ENCODE data around the gene ASCC3. TPM values are rescaled to one million over a fixed set of nuclear protein-coding genes. Genes with fewer than 3 reads are reported as not detected.

Gene ASCC3
- total and polyA plus RNA-seq, 4 donors, result 12.8 to 32.7 (median 16.4) TPM

DNA sequence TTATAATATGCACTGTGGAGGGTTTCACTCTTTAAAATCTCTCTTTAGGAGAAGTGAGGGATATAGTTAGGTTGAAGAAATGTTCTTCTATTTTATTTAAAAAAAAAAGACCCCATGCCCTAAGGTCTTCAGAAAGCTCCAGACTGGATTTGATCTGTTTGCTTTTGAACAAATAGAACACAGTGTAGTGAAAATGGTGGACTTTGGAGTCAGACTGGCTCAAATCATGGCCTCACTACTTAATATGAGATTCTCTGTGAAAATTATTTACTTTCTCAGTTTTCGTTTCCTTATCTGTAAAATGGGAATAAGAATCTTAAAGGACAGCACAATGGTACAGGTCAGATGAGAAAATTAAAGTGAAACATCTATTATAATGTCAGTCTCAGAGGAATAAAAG is 203.9 kb downstream of the ASCC3 start:
- H3K27ac ChIP-seq (ENCODE audit: low read depth in 1 of 2, low read length in 2 of 2), result no peak overlapping the region
- H3K4me1 ChIP-seq (ENCODE audit: control insufficient read depth in 4 of 4, insufficient read depth in 4 of 4, low read length in 3 of 4), result peaks cover 0 to 5% (median 3%) of the 10 kb centered on the region in 4 donors
- WGBS, result 46% methylated on average over 1 of the region's 1 CpG
- H3K9me3 ChIP-seq (ENCODE audit: control insufficient read depth in 4 of 4, low read length in 3 of 4), result no peaks in the 10 kb centered on the region
- no peak overlapping the region for H3K9ac ChIP-seq (ENCODE audit: low read depth in 1 of 2, low read length in 2 of 2)
- DNase-seq (ENCODE audit: low spot score), result no peak
- no peaks in the 10 kb centered on the region for H3K27me3 ChIP-seq (ENCODE audit: control insufficient read depth in 4 of 4, insufficient read depth in 4 of 4, low read length in 3 of 4)
- H3K4me3 ChIP-seq (ENCODE audit: low read depth in 1 of 3, low read length in 3 of 3), result no peak overlapping the region
- no peak for TF ChIP-seq RXRA (IDR thresholded peaks at IDR 0.05)
- peak; percentile 43 to 72 for TF ChIP-seq HNF4A (conservative IDR thresholded peaks at IDR 0.05)
- TF ChIP-seq, protein P1, sequence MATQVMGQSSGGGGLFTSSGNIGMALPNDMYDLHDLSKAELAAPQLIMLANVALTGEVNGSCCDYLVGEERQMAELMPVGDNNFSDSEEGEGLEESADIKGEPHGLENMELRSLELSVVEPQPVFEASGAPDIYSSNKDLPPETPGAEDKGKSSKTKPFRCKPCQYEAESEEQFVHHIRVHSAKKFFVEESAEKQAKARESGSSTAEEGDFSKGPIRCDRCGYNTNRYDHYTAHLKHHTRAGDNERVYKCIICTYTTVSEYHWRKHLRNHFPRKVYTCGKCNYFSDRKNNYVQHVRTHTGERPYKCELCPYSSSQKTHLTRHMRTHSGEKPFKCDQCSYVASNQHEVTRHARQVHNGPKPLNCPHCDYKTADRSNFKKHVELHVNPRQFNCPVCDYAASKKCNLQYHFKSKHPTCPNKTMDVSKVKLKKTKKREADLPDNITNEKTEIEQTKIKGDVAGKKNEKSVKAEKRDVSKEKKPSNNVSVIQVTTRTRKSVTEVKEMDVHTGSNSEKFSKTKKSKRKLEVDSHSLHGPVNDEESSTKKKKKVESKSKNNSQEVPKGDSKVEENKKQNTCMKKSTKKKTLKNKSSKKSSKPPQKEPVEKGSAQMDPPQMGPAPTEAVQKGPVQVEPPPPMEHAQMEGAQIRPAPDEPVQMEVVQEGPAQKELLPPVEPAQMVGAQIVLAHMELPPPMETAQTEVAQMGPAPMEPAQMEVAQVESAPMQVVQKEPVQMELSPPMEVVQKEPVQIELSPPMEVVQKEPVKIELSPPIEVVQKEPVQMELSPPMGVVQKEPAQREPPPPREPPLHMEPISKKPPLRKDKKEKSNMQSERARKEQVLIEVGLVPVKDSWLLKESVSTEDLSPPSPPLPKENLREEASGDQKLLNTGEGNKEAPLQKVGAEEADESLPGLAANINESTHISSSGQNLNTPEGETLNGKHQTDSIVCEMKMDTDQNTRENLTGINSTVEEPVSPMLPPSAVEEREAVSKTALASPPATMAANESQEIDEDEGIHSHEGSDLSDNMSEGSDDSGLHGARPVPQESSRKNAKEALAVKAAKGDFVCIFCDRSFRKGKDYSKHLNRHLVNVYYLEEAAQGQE (IDR thresholded peaks at IDR 0.05), result no peak
- TF ChIP-seq SP1 (IDR thresholded peaks at IDR 0.05), result peak; percentile 30
- TF ChIP-seq EGR1 (IDR thresholded peaks at IDR 0.05; ENCODE audit: low read depth in 2 of 2), result no peak
- peak; percentile 42 for TF ChIP-seq YY1 (IDR thresholded peaks at IDR 0.05)
- no peak for TF ChIP-seq GABPA (IDR thresholded peaks at IDR 0.05 in 1 of 2, conservative IDR thresholded peaks at IDR 0.05 in 1 of 2)
- TF ChIP-seq FOXA2 (IDR thresholded peaks at IDR 0.05), result no peak
- TF ChIP-seq HNF4G (IDR thresholded peaks at IDR 0.05), result peak; percentile 15
- no peaks in the 10 kb centered on the region for H3K36me3 ChIP-seq (ENCODE audit: control insufficient read depth in 4 of 4, insufficient read depth in 3 of 4, low read depth in 1 of 4, low read length in 3 of 4)

DNA sequence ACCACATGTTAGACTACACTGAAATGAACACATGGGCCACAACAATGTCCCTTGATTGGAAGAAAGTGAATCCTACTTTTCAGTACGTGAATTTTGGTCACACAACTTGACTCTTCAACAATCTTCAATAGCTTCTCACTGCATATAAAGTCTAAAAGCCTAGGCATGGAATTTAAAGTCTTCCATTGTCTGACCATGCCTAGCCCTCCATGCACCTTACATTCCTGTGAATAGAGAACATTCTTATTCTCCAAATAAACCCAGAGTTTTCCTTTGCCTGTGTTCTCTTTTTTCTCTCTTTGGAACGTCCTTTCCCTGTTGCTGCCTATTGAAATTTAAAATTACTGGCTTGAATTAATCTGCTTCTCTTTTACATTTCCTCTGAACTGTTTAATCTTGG is 207.5 kb downstream of the ASCC3 start:
- H3K4me3 ChIP-seq (ENCODE audit: low read depth in 1 of 3, low read length in 3 of 3), result no peak overlapping the region
- H3K9ac ChIP-seq (ENCODE audit: low read depth in 1 of 2, low read length in 2 of 2), result no peak overlapping the region
- no peaks in the 10 kb centered on the region for H3K27me3 ChIP-seq (ENCODE audit: control insufficient read depth in 4 of 4, insufficient read depth in 4 of 4, low read length in 3 of 4)
- H3K27ac ChIP-seq (ENCODE audit: low read depth in 1 of 2, low read length in 2 of 2), result no peak overlapping the region
- no peak for TF ChIP-seq RAD21 (IDR thresholded peaks at IDR 0.05)
- TF ChIP-seq, protein P2, sequence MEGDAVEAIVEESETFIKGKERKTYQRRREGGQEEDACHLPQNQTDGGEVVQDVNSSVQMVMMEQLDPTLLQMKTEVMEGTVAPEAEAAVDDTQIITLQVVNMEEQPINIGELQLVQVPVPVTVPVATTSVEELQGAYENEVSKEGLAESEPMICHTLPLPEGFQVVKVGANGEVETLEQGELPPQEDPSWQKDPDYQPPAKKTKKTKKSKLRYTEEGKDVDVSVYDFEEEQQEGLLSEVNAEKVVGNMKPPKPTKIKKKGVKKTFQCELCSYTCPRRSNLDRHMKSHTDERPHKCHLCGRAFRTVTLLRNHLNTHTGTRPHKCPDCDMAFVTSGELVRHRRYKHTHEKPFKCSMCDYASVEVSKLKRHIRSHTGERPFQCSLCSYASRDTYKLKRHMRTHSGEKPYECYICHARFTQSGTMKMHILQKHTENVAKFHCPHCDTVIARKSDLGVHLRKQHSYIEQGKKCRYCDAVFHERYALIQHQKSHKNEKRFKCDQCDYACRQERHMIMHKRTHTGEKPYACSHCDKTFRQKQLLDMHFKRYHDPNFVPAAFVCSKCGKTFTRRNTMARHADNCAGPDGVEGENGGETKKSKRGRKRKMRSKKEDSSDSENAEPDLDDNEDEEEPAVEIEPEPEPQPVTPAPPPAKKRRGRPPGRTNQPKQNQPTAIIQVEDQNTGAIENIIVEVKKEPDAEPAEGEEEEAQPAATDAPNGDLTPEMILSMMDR (IDR thresholded peaks at IDR 0.05; ENCODE audit: low read depth, low read length, missing input control), result no peak
- no peak for TF ChIP-seq NR2F2 (IDR thresholded peaks at IDR 0.05)
- no peak for TF ChIP-seq EGR1 (IDR thresholded peaks at IDR 0.05; ENCODE audit: low read depth in 2 of 2)
- TF ChIP-seq GABPA (IDR thresholded peaks at IDR 0.05 in 1 of 2, conservative IDR thresholded peaks at IDR 0.05 in 1 of 2), result no peak
- no peak for TF ChIP-seq JUND (IDR thresholded peaks at IDR 0.05)
- TF ChIP-seq TAF1 (conservative IDR thresholded peaks at IDR 0.05), result no peak
- TF ChIP-seq HNF4A (conservative IDR thresholded peaks at IDR 0.05), result no peak
- TF ChIP-seq YY1 (IDR thresholded peaks at IDR 0.05), result no peak
- no peak for TF ChIP-seq FOXA2 (IDR thresholded peaks at IDR 0.05)
- no peak for TF ChIP-seq FOXA1 (IDR thresholded peaks at IDR 0.05)
- TF ChIP-seq, protein P3, sequence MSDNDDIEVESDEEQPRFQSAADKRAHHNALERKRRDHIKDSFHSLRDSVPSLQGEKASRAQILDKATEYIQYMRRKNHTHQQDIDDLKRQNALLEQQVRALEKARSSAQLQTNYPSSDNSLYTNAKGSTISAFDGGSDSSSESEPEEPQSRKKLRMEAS (IDR thresholded peaks at IDR 0.05), result no peak
- TF ChIP-seq SP1 (IDR thresholded peaks at IDR 0.05), result no peak
- TF ChIP-seq, protein P4, sequence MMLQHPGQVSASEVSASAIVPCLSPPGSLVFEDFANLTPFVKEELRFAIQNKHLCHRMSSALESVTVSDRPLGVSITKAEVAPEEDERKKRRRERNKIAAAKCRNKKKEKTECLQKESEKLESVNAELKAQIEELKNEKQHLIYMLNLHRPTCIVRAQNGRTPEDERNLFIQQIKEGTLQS (IDR thresholded peaks at IDR 0.05), result no peak
- TF ChIP-seq RXRA (IDR thresholded peaks at IDR 0.05), result no peak
- TF ChIP-seq, protein P5, sequence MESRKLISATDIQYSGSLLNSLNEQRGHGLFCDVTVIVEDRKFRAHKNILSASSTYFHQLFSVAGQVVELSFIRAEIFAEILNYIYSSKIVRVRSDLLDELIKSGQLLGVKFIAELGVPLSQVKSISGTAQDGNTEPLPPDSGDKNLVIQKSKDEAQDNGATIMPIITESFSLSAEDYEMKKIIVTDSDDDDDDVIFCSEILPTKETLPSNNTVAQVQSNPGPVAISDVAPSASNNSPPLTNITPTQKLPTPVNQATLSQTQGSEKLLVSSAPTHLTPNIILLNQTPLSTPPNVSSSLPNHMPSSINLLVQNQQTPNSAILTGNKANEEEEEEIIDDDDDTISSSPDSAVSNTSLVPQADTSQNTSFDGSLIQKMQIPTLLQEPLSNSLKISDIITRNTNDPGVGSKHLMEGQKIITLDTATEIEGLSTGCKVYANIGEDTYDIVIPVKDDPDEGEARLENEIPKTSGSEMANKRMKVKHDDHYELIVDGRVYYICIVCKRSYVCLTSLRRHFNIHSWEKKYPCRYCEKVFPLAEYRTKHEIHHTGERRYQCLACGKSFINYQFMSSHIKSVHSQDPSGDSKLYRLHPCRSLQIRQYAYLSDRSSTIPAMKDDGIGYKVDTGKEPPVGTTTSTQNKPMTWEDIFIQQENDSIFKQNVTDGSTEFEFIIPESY (IDR thresholded peaks at IDR 0.05), result no peak
- H3K9me3 ChIP-seq (ENCODE audit: control insufficient read depth in 4 of 4, low read length in 3 of 4), result no peaks in the 10 kb centered on the region
- no peak for DNase-seq (ENCODE audit: low spot score)
- H3K36me3 ChIP-seq (ENCODE audit: control insufficient read depth in 4 of 4, insufficient read depth in 3 of 4, low read depth in 1 of 4, low read length in 3 of 4), result no peaks in the 10 kb centered on the region
- 96% methylated on average over 2 of the region's 2 CpGs for WGBS
- H3K4me1 ChIP-seq (ENCODE audit: control insufficient read depth in 4 of 4, insufficient read depth in 4 of 4, low read length in 3 of 4), result peaks cover 0 to 4% (median 2%) of the 10 kb centered on the region in 4 donors

Measured in liver (tissue), 9 donors.